ENCODE data around the gene TET1.
"Not testable (repeated sequence)": the region's sequence is repeated elsewhere in the genome, so short reads cannot be mapped to it uniquely, and the experiment has no call there.

The TET1 gene
- total RNA-seq: 0.11 to 2.1 (median 0.63) reads per million in 18 experiments

DNA sequence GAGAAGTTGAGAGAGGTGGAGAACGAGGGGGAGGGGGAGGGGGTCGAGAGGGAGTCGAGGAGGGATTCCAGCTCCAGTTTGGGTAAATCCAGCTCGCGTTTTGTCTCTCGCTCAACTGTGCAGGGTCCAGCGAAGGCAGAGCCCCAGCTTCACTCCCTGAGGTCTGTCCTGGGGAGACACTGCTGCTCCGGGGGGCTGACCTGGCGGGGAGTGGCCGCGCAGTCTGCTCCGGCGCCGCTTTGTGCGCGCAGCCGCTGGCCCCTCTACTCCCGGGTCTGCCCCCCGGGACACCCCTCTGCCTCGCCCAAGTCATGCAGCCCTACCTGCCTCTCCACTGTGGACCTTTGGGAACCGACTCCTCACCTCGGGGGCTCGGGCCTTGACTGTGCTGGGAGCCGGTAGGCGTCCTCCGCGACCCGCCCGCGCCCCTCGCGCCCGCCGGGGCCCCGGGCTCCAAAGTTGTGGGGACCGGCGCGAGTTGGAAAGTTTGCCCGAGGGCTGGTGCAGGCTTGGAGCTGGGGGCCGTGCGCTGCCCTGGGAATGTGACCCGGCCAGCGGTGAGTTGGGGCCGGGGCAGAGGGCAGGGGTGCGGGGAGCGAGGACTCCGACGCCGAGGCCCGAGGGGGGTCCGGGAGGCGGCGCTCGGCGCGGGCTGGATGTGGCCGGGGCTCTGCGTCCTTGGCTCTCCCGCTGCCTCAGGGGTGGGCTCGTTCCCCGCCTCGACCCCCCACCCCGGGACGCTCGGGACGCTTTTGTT is at the start of gene TET1:
Gene TET1 (plus strand): TSS at position 152 of the 757 bp plus-strand sequence. CDS start 12,002 bp downstream, outside the sequence.
- DNase-seq: no peak

DNA sequence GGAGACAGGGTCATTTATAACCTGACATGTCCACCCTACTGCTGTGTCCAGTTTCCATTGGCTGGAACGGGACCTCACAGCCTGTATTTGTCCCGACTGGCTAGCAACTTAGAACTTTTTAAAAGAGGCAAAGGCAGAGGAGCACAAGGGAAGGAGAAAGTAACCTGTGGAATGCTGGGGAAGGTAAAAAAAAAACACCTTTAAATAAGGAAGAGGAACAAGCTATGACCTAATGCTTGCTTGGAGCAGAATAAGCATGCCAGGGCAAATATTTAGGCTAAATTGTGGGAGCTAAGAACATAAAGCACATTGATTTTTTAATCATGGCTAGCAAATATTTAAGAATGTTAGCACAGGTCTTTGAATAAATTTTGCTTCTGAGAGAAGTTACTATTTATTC is 43.9 kb upstream of the TET1 start:
- DNase-seq: not testable (repeated sequence)

DNA sequence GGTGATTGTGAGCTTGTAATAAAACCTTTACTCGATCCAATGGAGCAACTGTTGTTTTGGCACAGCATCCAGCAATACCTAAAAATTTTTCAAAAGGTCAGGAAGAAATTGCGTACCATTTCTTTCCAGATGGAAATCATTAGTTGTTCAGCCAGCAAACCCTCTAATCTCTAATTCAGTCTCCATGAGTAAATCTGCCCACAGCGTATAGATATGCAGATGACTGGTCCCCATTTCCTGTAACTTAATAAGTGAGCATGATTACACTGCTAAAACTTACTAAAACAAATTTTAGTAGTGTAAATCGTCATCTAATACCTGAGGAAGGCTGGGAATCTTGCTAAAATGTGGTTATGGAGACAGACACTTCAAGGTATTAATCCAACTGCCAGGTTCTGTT is 43.4 kb upstream of the TET1 start:
- DNase-seq: no peak

DNA sequence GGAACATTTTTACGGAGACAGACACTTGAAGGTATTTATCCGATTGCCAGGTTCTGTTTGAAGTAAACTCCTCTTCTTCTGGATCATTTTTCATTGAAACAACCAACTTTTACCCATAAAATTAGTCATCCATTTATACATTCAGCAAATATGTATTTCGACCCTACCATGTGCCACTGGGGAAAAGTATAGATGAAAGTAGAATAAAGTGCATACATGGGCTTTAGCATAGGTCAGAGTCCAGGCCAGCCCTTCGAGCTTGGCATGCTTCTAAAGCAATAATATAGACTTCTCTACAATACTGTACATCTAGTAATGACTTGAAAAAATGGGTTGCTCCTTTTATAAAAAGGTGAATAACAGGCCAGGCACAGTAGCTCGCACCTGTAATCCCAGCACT is 42.9 kb upstream of the TET1 start:
- DNase-seq: no peak

DNA sequence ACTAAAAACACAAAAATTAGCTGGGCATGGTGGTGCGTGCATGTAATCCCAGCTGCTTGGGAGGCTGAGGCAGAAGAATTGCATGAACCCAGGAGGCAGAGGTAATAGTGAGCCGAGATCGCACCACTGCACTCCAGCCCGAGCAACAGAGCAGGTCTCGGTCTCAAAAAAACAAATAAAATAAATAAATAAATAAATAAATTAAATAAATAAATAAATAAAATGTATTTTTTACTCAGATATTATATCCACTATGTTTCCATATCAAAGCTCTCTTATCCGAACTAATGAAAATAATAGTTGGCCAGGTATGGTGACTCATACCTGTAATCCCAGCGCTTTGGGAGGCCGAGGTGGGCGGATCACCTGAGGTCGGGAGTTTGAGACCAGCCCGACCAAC is 41.5 kb upstream of the TET1 start:
- not testable (repeated sequence) for DNase-seq

DNA sequence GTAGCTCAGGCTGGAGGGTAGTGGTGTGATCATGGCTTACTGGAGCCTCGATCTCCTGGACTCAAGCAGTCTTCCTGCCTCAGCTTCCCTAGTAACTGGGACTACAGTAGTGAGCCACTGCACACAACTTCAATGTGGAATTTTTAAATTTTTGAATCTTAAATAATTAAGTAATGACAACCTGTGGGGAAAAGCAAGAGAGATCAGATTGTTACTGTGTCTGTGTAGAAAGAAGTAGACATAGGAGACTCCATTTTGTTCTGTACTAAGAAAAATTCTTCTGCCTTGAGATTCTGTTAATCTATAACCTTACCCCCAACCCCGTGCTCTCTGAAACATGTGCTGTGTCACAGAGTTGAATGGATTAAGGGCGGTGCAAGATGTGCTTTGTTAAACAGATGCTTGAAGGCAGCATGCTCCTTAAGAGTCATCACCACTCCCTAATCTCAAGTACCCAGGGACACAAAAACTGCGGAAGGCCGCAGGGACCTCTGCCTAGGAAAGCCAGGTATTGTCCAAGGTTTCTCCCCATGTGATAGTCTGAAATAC is 34.6 kb upstream of the TET1 start:
- DNase-seq: not testable (repeated sequence)

DNA sequence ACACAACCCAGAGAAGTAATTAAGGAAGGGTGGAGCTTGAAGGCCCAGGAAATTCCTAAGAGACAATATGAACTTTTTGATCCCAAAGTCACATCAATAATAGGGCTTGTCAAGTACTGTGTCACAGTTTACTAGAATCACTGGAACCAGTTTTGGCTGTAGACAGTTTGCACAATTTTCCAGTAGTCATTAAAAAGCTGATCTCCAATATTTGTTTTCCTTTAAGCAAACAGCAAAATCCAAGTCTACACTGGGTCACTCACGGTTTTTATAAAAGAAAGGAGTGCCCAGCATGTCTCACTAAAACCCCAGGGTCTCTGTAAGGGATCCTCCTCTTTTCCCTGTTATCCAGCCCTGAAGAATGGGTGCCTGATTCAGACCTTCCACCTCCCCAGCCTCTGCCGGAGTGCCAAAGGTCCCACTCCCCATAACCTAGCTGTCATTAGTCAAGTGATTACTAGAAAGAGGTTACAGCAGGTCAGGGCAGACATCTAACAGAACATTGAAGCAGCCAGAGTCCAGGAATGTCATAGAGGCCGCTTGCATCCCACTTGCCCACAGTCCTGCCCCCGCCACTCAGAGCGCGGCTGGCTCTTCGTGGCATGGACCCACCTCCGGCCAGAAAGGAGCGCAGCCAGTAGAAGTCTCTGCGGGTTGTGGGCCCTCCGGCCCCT is 33.4 kb upstream of the TET1 start:
- peak in 1 of 2 donors; percentile 0 for DNase-seq

DNA sequence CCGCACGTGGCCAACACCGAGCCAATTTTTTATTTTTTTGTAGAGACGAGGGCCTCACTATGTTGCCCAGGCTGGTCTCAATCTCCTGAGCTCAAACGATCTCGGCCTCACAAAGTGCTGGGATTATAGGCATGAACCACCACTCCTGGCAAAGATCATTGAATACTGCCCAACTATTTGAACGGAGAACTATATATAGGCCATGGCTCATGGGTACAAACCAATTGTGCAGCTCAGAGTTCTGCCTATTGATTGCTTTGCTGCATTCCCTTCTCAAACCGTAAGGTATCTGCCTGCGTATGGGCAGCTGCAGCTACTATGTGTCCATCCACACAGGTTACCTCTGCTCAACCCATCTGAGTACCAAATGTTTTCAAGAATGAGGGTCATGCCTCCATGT is 23.2 kb upstream of the TET1 start:
- DNase-seq: no peak

DNA sequence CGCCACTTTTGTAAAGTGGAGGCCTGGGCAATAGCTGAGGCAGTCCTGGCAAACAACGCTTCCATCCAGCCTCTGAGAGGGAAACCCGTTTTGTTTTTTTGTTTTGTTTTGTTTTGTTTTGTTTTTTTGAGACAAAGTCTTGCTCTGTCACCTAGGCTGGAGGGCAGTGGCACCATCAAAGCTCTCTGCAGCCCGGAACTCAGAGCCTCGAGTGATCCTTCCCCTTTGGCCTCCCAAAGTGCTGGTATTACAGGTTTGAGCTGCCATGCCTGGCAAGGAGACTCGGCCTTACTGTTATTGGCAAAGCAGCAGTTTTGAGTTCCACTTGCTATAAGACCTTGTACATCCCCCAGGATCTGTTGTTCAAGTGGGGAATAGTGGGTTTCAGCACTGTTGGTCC is 22.3 kb upstream of the TET1 start:
- DNase-seq: no peak

DNA sequence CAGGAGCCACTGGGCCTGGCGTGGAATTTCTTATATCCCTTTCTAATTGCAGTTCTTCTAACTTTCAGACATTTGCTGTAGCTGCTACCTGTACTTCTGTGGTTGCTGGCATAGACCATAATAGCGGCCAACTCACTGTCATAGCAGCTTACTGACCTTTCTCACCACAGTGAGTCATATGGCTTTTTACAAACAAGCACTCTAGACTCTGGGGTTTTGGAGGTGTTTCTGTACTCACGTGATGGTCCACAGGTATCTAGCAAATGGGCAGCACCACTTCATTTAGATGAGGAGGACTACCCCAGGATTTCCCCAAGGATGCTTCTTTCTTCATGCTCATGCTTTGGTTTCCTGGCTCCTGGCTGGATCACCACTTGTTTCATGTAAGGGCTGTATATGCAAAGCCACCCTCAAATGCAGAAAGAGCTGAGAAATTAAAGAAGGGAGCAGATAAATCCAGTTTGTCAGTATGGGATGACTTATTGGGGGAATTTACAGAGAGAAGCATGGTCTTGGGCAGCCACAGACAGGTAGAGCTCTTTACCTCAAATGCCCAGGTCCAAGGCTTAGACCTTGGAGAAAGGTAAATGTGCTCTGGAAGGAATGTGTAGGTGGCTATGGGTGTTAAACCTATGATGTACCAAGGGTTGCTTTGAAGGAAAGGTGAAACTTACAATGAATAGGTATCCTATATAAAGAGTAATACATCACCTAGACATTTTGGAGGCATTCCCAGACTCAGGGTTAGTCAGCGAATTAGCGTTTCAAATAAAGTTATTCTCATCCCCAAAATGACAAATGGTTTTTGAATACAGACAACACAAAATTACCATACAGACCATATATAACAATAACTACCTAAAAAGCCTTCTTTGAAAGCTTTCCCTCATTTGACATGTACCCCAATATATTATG is 16.9 kb upstream of the TET1 start:
- no peak for DNase-seq

DNA sequence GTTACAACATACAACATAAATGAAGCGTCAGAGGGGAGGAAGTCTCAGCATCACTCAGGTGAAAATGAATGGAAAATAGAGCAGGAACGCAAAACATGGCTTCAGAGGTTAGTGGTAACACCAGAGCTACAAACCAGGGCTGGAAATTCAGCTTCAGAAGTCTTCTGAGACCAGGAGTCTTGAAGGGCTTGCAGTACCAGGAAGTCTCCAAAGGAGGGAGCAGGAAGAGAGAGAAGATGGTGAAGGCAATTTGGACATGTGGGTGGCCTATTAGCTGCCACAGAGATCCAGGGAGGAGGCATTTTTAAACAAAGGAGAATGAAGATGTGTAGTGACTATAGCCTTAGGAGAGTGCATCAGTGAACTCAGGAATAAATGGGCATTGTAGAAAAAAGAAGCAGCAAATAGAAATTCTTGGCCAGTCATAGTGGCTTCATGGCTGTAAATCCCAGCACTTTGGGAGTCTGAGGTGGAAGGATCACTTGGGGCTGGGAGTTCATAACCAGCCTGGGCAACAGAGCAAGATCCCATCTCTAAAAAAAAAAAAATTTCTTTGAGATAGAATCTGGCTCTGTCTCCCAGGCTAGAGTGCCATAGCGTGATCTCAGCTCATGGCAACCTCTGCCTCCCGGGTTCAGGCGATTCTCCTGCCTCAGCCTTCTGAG is 9.3 kb upstream of the TET1 start:
- peak; percentile 66 to 71 for DNase-seq

DNA sequence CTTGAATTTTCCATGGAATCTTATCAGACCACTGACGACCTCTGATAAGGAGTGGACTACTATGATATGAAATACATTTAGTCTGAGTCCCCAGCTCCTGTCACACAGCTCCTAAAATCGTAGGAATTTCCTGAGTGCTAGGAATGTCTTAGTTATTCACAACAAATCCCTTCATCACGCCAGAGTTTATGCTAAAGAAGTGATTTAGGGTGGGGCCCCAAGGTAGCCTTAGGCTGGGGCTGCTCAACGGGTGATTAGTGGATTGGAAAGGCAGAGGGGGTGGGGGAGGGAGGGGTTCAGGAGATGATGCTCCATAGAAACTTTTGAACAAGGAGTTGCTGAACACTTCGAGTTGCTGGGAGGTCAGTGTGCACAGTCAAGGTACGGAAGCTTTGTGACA is 7.0 kb upstream of the TET1 start:
- DNase-seq: no peak

DNA sequence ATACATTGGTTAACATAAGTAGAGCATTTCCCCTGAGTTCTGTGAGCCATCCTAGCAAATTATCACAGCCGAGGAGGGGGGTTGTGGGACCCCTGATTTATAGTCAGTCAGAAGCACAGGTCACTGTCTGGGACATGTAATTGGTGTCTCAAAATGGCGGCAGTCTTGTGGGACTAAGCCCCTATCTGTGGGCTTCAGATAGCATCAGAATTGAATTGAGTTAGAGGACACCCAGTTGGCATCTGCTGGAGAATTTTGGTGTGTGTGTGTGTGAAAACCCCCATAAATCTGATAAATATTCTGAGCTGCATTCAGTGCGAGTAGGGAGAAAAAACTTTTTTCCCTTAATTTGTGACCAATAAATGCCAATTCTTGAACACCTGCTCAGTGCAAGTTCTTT is 6.5 kb upstream of the TET1 start:
- DNase-seq: no peak

DNA sequence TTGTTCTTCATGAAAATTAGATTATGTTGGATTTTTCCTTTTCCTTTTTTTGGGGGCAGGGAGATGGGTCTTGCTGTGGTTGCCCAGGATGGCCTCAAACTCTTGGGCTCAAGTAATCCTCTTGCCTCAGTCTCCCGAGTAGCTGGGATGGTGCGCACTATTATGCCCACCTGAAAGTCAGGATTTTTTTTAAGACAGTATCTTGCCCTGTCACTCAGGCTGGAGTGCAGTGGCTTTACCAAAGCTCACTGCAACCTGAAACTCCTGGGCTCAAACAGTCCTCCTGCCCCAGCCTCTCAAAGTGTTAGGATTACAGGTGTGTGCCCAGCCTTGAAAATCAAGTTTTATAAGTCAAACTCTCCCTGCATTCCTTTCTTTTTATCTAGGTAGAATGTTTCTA is 1.7 kb upstream of the TET1 start:
- no peak for DNase-seq

DNA sequence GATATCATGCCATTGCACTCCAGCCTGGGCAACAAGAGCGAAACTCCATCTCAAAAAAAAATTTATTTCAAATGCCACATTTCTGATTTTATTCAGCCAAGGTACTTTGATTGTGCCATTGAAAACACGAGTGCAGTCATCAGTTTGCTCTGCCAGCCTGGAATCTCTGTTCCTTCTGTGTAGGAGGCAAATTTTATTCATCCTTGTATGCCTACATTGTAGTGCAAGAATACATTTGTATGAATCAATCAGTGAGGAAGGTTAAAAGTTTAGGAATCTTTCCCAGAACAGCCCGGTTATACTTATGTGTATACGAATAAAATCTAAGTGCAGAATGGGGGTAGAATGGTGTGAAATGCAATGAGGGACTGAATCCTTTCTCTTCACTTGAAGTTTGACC is 886 bp upstream of the TET1 start:
- no peak for DNase-seq

DNA sequence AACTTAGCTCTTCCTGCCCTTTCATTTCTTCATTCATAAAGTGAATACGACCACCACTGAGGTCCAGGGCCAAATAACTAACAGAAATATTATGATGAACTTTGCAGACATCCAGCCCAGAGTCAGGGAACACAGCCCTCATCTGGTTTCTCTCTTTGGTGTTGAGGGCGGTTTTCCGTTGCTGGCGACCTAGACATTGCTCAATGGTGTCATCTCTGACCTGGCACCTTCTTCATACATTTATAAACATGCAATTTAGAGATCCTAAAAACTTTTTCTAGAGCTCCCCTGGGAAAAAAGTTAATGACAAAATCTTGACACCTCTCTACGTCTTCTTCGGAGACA is 324 bp upstream of the TET1 start:
- no peak for DNase-seq

DNA sequence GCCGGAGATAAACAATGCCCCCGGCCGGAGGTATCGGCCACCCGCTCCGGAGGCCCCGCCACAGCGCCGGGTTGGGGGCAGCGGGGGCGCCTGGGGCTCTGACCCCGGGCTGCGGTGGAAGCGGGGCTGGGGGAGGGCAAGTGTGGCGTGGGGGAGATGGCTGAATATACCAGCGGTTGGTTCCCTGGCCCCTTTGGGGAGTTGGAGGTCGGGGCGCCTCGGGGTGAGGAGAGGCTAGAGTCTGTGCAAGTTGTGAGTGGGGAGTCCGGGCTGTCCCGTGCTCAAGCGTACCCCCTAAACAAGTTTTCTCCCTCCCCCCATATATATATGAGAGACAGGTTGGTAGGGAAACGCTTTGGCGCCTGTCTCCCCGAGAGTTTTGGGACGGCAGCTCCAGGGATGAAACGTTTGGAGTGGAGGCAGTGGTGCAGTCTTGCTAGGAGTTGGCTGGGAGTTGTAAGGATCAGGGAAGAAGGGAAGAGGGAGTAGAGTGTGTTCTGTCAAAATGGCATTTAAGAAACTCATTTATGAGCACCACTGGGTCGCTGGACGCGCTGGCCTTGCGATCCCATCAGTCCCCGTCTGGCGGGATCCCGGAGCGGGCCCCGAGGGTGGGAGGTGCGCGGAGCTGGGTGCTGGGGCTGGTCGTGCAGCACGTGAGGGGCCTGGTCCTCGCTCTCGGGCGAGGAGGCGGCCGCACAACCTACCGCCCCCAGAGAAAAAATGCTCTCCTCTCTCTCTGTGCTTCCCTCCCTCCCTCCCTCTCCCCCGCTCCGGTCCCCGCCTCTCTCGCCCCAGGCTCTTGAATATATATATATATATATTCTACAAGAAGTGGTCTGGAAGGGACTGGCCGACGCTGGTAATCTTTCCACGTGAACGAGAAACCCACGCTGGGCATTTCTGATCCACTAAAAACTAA is 1.1 kb downstream of the TET1 start:
- DNase-seq: no peak

DNA sequence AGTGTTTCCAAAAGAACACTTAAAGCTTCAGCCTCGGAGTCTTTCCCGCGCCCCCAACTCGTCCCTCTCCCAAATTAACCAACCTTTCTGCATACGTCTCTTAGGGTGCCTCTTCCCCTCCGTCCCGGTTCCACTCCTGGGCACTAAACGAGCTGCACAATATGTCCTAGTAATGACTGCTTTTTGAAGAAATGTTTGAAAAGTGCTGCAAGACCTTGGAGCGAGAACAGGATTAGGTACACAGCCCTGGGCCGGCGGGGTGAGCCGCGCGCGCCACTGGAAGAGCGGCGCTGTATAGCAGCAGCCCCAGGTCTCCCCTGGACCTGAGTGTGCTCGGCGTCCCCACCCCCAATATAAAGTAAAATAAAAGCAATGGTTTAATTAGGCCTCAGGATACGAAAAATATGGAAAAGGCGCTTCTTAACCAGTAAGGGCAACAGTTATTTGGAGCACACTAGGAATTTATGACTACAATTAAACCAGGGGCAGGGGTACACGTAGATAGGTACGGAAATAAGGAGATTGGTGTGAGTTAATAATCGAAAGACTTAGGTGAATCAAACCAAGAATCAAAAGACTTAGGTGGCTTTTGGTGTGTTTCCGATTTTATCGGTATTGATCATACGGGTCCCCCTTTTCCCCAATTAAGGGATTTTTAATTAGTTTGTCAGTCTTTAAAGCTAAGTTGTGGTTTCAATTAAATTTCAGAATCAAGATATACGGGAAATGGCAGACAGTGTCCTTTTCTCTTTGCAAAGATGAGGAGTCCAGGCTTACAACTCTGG is 1.9 kb downstream of the TET1 start:
- DNase-seq: no peak

DNA sequence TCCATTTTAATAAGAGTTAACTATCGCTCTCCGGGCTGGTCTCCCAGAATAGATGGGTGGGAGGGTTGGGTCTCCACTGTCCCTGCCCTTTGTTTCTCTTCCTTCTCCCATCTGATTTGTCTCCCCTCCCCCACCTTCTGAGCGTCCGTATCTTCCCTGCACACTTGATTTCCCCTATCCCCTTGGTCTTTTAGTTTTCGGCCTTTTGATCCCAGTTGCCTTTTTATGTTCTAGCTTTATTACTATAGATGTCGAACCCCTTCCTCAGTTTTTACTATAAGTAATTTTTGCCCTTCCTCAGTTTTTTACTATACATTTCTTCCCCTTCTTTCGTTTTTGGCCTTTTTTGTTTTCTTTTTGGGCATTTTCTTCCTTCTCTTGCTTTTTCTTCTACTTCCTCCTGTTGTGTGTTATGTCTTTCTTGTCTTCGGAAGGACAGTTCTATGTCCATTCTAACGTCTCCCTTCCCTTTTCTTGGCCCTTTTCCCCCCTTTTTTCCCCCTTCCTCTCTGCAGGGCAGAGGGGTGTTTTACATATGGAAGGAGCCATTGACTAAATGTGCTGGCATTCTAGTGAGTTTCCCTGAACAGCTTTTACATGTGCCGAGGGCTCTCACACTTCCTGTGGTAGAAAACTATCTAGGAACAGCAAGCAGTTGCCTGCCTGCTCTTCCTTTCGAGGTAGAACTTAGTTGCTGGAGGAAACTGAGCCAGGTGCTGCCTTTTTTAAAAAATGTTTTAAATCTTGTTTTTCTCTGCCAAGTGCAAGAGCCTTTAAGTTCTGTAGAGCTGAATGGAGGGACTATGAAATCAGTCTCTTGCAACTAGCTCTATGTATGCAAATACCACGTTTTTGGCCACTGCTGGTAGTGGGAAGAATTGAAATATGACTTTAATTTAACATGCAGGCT is 2.8 kb downstream of the TET1 start:
- no peak for DNase-seq
